NCI-H2029 treated with DMSO at 0.1 percent for 48 hours (cell line): Measurements from ENCODE around the gene PDGFRA.
"Not testable (repeated sequence)": the region's sequence is repeated elsewhere in the genome, so short reads cannot be mapped to it uniquely, and the experiment has no call there.

Source experiments
- DNase-seq: peaks from one replicate; lab custom pipeline; 2025; lab: John Stamatoyannopoulos, UW

The PDGFRA gene

GRCh38 chr4:54320826-54321685 is 92.0 kb downstream of the PDGFRA start:
- DNase-seq, result no peak

GRCh38 chr4:54322818-54323417 is 93.8 kb downstream of the PDGFRA start:
- DNase-seq, result peak; percentile 53

- DNase-seq, result no peak
Measured at GRCh38 chr4:54330896-54331295, 101.8 kb downstream of the PDGFRA start.

- DNase-seq, result no peak
Measured at GRCh38 chr4:54332542-54332941, 103.4 kb downstream of the PDGFRA start.

- no peak for DNase-seq
Measured at GRCh38 chr4:54333657-54334056, 104.6 kb downstream of the PDGFRA start.

GRCh38 chr4:54334769-54335168 is 105.7 kb downstream of the PDGFRA start:
- not testable (repeated sequence) for DNase-seq

- no peak for DNase-seq
Measured at GRCh38 chr4:54337009-54337408, 107.9 kb downstream of the PDGFRA start.

- DNase-seq, result not testable (repeated sequence)
Measured at GRCh38 chr4:54342067-54342466, 113.0 kb downstream of the PDGFRA start.
